Measurements from ENCODE around the gene UBR2. TPM values are rescaled to one million over a fixed set of nuclear protein-coding genes. Genes with fewer than 3 reads are reported as not detected.

Gene UBR2
- total and polyA plus RNA-seq, 2 donors (not counting 1 experiment from before 2014, with no cell fraction given): 17.9 to 34.7 TPM

GRCh38 chr6:42711930-42712329, 148.1 kb downstream of the UBR2 start:
- H3K79me2 ChIP-seq (ENCODE audit: control insufficient read depth, insufficient read depth, low read length): no peaks in the 10 kb centered on the region
- no peaks in the 10 kb centered on the region for H3K4me1 ChIP-seq (ENCODE audit: control insufficient read depth, extremely low read depth, insufficient read depth, low read length)
- no peaks in the 10 kb centered on the region for H4K20me1 ChIP-seq (ENCODE audit: control insufficient read depth, extremely low read depth, insufficient read depth, low read length)
- DNase-seq (ENCODE audit: low read depth in 2 of 2): no peak
- no peak overlapping the region for H3K9ac ChIP-seq (ENCODE audit: insufficient read depth, low read length)
- H3K9me3 ChIP-seq (ENCODE audit: control insufficient read depth, insufficient read depth, low read depth, low read length): no peaks in the 10 kb centered on the region
- no peak overlapping the region for H3K27ac ChIP-seq (ENCODE audit: insufficient read depth, low read length)
- no peaks in the 10 kb centered on the region for H3K36me3 ChIP-seq (ENCODE audit: control insufficient read depth, insufficient read depth, low read length)
- TF ChIP-seq EZH2 (IDR thresholded peaks at IDR 0.05; ENCODE audit: low read length, missing control alignments): no peak
- TF ChIP-seq, protein P1, sequence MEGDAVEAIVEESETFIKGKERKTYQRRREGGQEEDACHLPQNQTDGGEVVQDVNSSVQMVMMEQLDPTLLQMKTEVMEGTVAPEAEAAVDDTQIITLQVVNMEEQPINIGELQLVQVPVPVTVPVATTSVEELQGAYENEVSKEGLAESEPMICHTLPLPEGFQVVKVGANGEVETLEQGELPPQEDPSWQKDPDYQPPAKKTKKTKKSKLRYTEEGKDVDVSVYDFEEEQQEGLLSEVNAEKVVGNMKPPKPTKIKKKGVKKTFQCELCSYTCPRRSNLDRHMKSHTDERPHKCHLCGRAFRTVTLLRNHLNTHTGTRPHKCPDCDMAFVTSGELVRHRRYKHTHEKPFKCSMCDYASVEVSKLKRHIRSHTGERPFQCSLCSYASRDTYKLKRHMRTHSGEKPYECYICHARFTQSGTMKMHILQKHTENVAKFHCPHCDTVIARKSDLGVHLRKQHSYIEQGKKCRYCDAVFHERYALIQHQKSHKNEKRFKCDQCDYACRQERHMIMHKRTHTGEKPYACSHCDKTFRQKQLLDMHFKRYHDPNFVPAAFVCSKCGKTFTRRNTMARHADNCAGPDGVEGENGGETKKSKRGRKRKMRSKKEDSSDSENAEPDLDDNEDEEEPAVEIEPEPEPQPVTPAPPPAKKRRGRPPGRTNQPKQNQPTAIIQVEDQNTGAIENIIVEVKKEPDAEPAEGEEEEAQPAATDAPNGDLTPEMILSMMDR (conservative IDR thresholded peaks at IDR 0.05 in 1 of 2, IDR thresholded peaks at IDR 0.05 in 1 of 2; ENCODE audit: low read depth in 1 of 2, low read length in 2 of 2): no peak
- H3K27me3 ChIP-seq (ENCODE audit: control insufficient read depth, insufficient read depth, low read length): no peaks in the 10 kb centered on the region
- no peak overlapping the region for H2AFZ ChIP-seq (ENCODE audit: low read length)
- H3K4me3 ChIP-seq (replicated peaks in 1 of 4; ENCODE audit: control extremely low read depth in 1 of 4, insufficient read depth in 1 of 4, low read depth in 3 of 4, low read length in 4 of 4): no peak overlapping the region
- H3K4me2 ChIP-seq (ENCODE audit: extremely low read depth, insufficient read depth, low read length): no peak overlapping the region

- Histone ChIP-seq H3K79me2 (ENCODE audit: control insufficient read depth, insufficient read depth, low read length) (no peaks in the 10 kb centered on the region), H3K36me3 (ENCODE audit: control insufficient read depth, insufficient read depth, low read length) (no peaks in the 10 kb centered on the region), H3K27ac (ENCODE audit: insufficient read depth, low read length) (no peak overlapping the region), H2AFZ (ENCODE audit: low read length) (no peak overlapping the region), H4K20me1 (ENCODE audit: control insufficient read depth, extremely low read depth, insufficient read depth, low read length) (no peaks in the 10 kb centered on the region), H3K9me3 (ENCODE audit: control insufficient read depth, insufficient read depth, low read depth, low read length) (no peaks in the 10 kb centered on the region), H3K4me2 (ENCODE audit: extremely low read depth, insufficient read depth, low read length) (no peak overlapping the region), H3K4me3 (replicated peaks in 1 of 4; ENCODE audit: control extremely low read depth in 1 of 4, insufficient read depth in 1 of 4, low read depth in 3 of 4, low read length in 4 of 4) (no peak overlapping the region), H3K27me3 (ENCODE audit: control insufficient read depth, insufficient read depth, low read length) (no peaks in the 10 kb centered on the region), H3K9ac (ENCODE audit: insufficient read depth, low read length) (no peak overlapping the region), H3K4me1 (ENCODE audit: control insufficient read depth, extremely low read depth, insufficient read depth, low read length) (no peaks in the 10 kb centered on the region)
- TF ChIP-seq EZH2 (IDR thresholded peaks at IDR 0.05; ENCODE audit: low read length, missing control alignments): no peak
- TF ChIP-seq, protein P1 (conservative IDR thresholded peaks at IDR 0.05 in 1 of 2, IDR thresholded peaks at IDR 0.05 in 1 of 2; ENCODE audit: low read depth in 1 of 2, low read length in 2 of 2): no peak
- DNase-seq (ENCODE audit: low read depth in 2 of 2): peak; percentile 46 to 82
Observed at GRCh38 chr6:42714098-42714761, 150.4 kb downstream of the UBR2 start.

GRCh38 chr6:42715871-42716270, 152.0 kb downstream of the UBR2 start:
- H3K9ac ChIP-seq (ENCODE audit: insufficient read depth, low read length): no peak overlapping the region
- H3K9me3 ChIP-seq (ENCODE audit: control insufficient read depth, insufficient read depth, low read depth, low read length): no peaks in the 10 kb centered on the region
- no peak for DNase-seq (ENCODE audit: low read depth in 2 of 2)
- no peaks in the 10 kb centered on the region for H3K27me3 ChIP-seq (ENCODE audit: control insufficient read depth, insufficient read depth, low read length)
- H3K27ac ChIP-seq (ENCODE audit: insufficient read depth, low read length): no peak overlapping the region
- no peak overlapping the region for H3K4me2 ChIP-seq (ENCODE audit: extremely low read depth, insufficient read depth, low read length)
- H3K36me3 ChIP-seq (ENCODE audit: control insufficient read depth, insufficient read depth, low read length): no peaks in the 10 kb centered on the region
- H3K4me1 ChIP-seq (ENCODE audit: control insufficient read depth, extremely low read depth, insufficient read depth, low read length): no peaks in the 10 kb centered on the region
- H3K4me3 ChIP-seq (replicated peaks in 1 of 4; ENCODE audit: control extremely low read depth in 1 of 4, insufficient read depth in 1 of 4, low read depth in 3 of 4, low read length in 4 of 4): no peak overlapping the region
- no peak overlapping the region for H2AFZ ChIP-seq (ENCODE audit: low read length)
- H3K79me2 ChIP-seq (ENCODE audit: control insufficient read depth, insufficient read depth, low read length): no peaks in the 10 kb centered on the region
- H4K20me1 ChIP-seq (ENCODE audit: control insufficient read depth, extremely low read depth, insufficient read depth, low read length): no peaks in the 10 kb centered on the region
- no peak for TF ChIP-seq EZH2 (IDR thresholded peaks at IDR 0.05; ENCODE audit: low read length, missing control alignments)
- TF ChIP-seq, protein P1 (conservative IDR thresholded peaks at IDR 0.05 in 1 of 2, IDR thresholded peaks at IDR 0.05 in 1 of 2; ENCODE audit: low read depth in 1 of 2, low read length in 2 of 2): no peak

Data from fibroblast of lung (primary cell).